WI38 (cell line): ENCODE data around the gene DLEC1.

Experiments used
- H3K4me3 ChIP-seq: 2 replicates; pipeline ENCODE4 v1.5.1; 2011; ENCODE audit warnings: low read depth, mild to moderate bottlenecking, control low read depth, low read length
- TF ChIP-seq, protein P1 (sequence below): IDR thresholded peaks from 2 replicates; pipeline ENCODE4 v1.5.1; 2012; ENCODE audit warnings: low read depth, mild to moderate bottlenecking, control low read depth, low read length

The DLEC1 gene

GRCh38 chr3:38141952-38142273 is 102.9 kb downstream of the DLEC1 start:
- H3K4me3 ChIP-seq = no peak overlapping the region
- TF ChIP-seq, protein P1, sequence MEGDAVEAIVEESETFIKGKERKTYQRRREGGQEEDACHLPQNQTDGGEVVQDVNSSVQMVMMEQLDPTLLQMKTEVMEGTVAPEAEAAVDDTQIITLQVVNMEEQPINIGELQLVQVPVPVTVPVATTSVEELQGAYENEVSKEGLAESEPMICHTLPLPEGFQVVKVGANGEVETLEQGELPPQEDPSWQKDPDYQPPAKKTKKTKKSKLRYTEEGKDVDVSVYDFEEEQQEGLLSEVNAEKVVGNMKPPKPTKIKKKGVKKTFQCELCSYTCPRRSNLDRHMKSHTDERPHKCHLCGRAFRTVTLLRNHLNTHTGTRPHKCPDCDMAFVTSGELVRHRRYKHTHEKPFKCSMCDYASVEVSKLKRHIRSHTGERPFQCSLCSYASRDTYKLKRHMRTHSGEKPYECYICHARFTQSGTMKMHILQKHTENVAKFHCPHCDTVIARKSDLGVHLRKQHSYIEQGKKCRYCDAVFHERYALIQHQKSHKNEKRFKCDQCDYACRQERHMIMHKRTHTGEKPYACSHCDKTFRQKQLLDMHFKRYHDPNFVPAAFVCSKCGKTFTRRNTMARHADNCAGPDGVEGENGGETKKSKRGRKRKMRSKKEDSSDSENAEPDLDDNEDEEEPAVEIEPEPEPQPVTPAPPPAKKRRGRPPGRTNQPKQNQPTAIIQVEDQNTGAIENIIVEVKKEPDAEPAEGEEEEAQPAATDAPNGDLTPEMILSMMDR = no peak

DNA sequence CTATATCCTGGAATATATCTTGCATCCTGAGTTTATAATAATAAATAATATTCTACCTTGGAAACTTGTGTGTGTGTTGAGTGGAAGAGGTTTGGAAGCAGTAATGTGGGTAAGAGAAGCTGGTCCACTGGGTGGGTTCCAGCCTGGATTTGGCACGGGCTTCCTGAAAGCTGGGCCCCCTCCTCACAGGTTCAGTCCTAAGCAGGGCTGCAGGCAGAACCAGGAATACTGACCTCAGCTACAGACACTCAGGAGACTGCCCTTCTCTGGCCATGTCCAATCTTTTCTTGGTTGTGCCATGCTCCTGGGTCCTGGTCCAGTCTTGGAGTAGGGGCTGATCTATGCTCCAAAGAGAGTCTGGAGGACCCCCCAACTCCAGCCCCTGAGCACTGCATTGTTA is 104.0 kb downstream of the DLEC1 start:
- TF ChIP-seq, protein P1 = no peak
- no peak overlapping the region for H3K4me3 ChIP-seq

DNA sequence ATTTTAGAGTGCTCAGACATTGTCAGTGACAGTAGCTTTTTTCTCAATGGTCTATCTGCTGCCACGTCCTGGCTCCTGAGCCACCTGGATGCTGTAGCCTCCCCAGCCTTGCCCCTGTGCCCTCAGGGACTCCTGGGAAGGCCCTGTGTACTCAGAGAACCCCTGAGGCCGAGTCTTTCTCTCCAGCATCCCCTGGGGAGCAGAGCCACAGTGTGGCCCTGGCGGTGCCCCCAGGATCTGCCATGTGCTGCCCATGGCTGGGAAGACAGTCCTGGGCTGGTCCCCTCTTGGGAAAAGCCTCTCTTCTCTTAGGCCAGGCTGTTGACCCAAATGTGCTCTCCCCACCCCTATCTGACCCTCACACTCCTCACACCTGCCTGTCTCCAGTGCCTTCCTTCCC is 104.5 kb downstream of the DLEC1 start:
- no peak overlapping the region for H3K4me3 ChIP-seq
- TF ChIP-seq, protein P1 = no peak

DNA sequence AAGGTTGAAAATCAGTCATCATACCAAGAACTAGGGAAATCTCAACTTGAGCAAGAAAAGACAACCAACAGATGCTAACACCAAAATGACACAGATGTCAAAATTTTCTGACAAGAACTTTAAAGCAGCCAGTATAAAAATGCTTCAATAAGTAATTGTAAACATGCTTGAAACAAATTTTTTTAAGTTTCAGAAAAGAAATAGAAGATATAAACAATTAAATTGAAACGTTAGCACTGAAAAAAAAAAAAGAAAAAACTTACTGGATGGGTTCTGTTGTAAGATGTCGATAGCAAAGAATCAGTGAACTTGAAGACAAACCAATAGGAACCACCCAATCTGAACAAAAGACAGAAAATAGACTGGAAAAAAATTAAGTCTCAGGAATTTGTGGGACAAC is 107.5 kb downstream of the DLEC1 start:
- TF ChIP-seq, protein P1 = no peak

GRCh38 chr3:38147421-38147820 is 108.4 kb downstream of the DLEC1 start:
- H3K4me3 ChIP-seq = no peak overlapping the region

More for the DNA sequence above, 107.5 kb downstream of the DLEC1 start:
- no peak overlapping the region for H3K4me3 ChIP-seq

GRCh38 chr3:38148311-38148882 is 109.4 kb downstream of the DLEC1 start:
- TF ChIP-seq, protein P1 = no peak
- no peak overlapping the region for H3K4me3 ChIP-seq

More at GRCh38 chr3:38147421-38147820, 108.4 kb downstream of the DLEC1 start:
- TF ChIP-seq, protein P1 = no peak

DNA sequence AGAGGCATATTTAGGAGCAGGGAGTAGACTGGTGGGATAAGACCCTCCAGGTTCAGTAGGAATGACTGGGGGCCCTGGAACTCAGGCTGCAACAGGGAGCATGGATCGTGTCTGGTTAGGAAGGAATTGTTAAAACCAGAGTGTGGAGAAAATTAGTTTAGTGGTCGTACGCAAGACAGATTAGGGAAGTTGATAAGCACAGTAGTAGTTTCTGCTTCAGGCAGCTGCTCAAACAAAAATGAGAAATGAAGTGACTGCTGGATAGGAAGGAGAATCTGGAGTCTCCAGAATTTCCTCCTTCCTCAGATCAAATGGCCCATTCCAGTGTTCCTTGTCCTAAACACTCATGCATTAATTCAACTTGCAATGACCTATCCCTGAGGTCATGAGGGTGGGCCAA is 110.7 kb downstream of the DLEC1 start:
- no peak overlapping the region for H3K4me3 ChIP-seq
- TF ChIP-seq, protein P1 = no peak
